HepG2 (cell line): ENCODE data around the gene PLPPR3. TPM values are rescaled to one million over a fixed set of nuclear protein-coding genes. Genes with fewer than 3 reads are reported as not detected.
A peak's percentile ranks its signal among the peaks of the same experiment; 100 is the strongest.

Source experiments
- ATF1 ChIP-seq: IDR thresholded peaks from 2 replicates; pipeline ENCODE4 v1.6.1; 2016; ENCODE audit warnings: mild to moderate bottlenecking, control low read depth
- CAMTA2 ChIP-seq: sonication (generic); formaldehyde crosslinking; IDR thresholded peaks from 2 replicates; pipeline ENCODE4 v1.4.0; 2020; ENCODE audit warnings: mild to moderate bottlenecking, missing genetic modification reagents, borderline replicate concordance
- CREM ChIP-seq, 2 experiments: sonication (generic) in 1 of 2; formaldehyde crosslinking in 1 of 2; IDR thresholded peaks; 2 replicates each; pipeline versions ENCODE4 v1.4.0 to v1.6.1; 2016 to 2020; ENCODE audit warnings: antibody characterized with exemption in 1 of 2, mild to moderate bottlenecking in 1 of 2, missing genetic modification reagents in 1 of 2
- FOXJ3 ChIP-seq: sonication (generic); formaldehyde crosslinking; IDR thresholded peaks from 2 replicates; pipeline ENCODE4 v1.4.0; 2020; ENCODE audit warnings: missing genetic modification reagents, mild to moderate bottlenecking, borderline replicate concordance
- MNT ChIP-seq: fragments of 450-650 bp; IDR thresholded peaks from 2 replicates; pipeline ENCODE4 v1.6.1; 2016
- POGK ChIP-seq: sonication (generic); formaldehyde crosslinking; conservative IDR thresholded peaks from 2 replicates; pipeline ENCODE4 v1.8.0; 2022; ENCODE audit warnings: mild to moderate bottlenecking, moderate library complexity, missing genetic modification reagents
- RAD51 ChIP-seq: fragments of 450-650 bp; IDR thresholded peaks from 2 replicates; pipeline ENCODE4 v1.6.1; 2016; ENCODE audit warnings: borderline replicate concordance
- TFDP1 ChIP-seq: IDR thresholded peaks from 2 replicates; pipeline ENCODE4 v1.6.1; 2016; ENCODE audit warnings: missing compliant biosample characterization, missing genetic modification reagents, borderline replicate concordance
- ZBED4 ChIP-seq: sonication (generic); formaldehyde crosslinking; IDR thresholded peaks from 2 replicates; pipeline ENCODE4 v1.4.0; 2020; ENCODE audit warnings: missing genetic modification reagents, borderline replicate concordance
- ZBTB1 ChIP-seq: sonication (generic); formaldehyde crosslinking; IDR thresholded peaks from 2 replicates; pipeline ENCODE4 v1.4.0; 2020; ENCODE audit warnings: missing genetic modification reagents, borderline replicate concordance
- ZEB1 ChIP-seq: IDR thresholded peaks from 2 replicates; pipeline ENCODE4 v1.6.1; 2012; ENCODE audit warnings: mild to moderate bottlenecking, low read depth, inconsistent platforms; ENCODE audit not compliant: insufficient replicate concordance
- ZFP36L1 ChIP-seq: sonication (generic); formaldehyde crosslinking; IDR thresholded peaks from 2 replicates; pipeline ENCODE4 v1.8.0; 2022; ENCODE audit warnings: mild to moderate bottlenecking, missing genetic modification reagents, moderate library complexity
- ZGPAT ChIP-seq: IDR thresholded peaks from 2 replicates; pipeline ENCODE4 v1.6.1; 2016; ENCODE audit warnings: mild to moderate bottlenecking
- ZIK1 ChIP-seq: sonication (generic); formaldehyde crosslinking; IDR thresholded peaks from 2 replicates; pipeline ENCODE4 v1.5.0; 2020; ENCODE audit warnings: mild to moderate bottlenecking, low read depth, missing genetic modification reagents, borderline replicate concordance
- ZKSCAN5 ChIP-seq: sonication (generic); formaldehyde crosslinking; IDR thresholded peaks from 2 replicates; pipeline ENCODE4 v1.5.1; 2020; ENCODE audit warnings: mild to moderate bottlenecking, missing genetic modification reagents
- ZNF749 ChIP-seq: sonication (generic); formaldehyde crosslinking; IDR thresholded peaks from 2 replicates; pipeline ENCODE4 v1.8.0; 2022; ENCODE audit warnings: mild to moderate bottlenecking, missing genetic modification reagents, moderate library complexity, borderline replicate concordance
- ZNF780A ChIP-seq: sonication (generic); formaldehyde crosslinking; IDR thresholded peaks from 2 replicates; pipeline ENCODE4 v1.8.0; 2022; ENCODE audit warnings: mild to moderate bottlenecking, missing genetic modification reagents, moderate library complexity
- polyA plus RNA-seq, 8 experiments: library from polyadenylated mRNA; depleted of rRNA in 3 of 8; stranded (reverse) in 7 of 8; unstranded in 1 of 8; fragments of >200 nt; fragmentation: Illumina TruSeq in 4 of 8; extraction: Trizol in 4 of 8; gene quantifications; 2 replicates each; pipeline versions ENCODE4 v1.2.1 to v1.2.3, GENCODE V29; 2011 to 2016; ENCODE audit warnings: low read depth in 4 of 8, missing spikeins in 1 of 8, mixed read lengths in 1 of 8; ENCODE audit not compliant: insufficient read depth in 1 of 8
- total RNA-seq, 5 experiments: library from RNA; depleted of rRNA; stranded (reverse); fragments of >200 nt; fragmentation: Illumina TruSeq; extraction: Trizol; gene quantifications; 2 replicates each; pipeline ENCODE4 v1.2.3, GENCODE V29; 2016; ENCODE audit warnings: low read depth in 1 of 5

Gene PLPPR3
- total and polyA plus RNA-seq, 2 of the 13 experiments (the other 11 are each of a cell fraction or from before 2014, with no cell fraction given) = 0.07 to 0.16 TPM

- TF ChIP-seq ZBED4 (CRISPR knock-in tag) (peak; percentile 50; the same call in 1 of the 2 replicates), TFDP1 (peak; percentile 94), ZIK1 (peak; percentile 33; the same call in 1 of the 2 replicates), ZNF780A (CRISPR knock-in tag) (no peak; the same call in 1 of the 2 replicates), FOXJ3 (CRISPR knock-in tag) (no peak), CAMTA2 (no peak), ZGPAT (peak; percentile 92), ZFP36L1 (CRISPR knock-in tag) (peak; percentile 68; the same call in 1 of the 2 replicates), ATF1 (CRISPR knock-in tag) (peak; percentile 83), RAD51 (peak; percentile 99), ZBTB1 (CRISPR knock-in tag) (no peak), CREM (IDR thresholded peaks at IDR 0.05) (peak; percentile 92), CREM (CRISPR knock-in tag; IDR thresholded peaks at IDR 0.05) (no peak), POGK (CRISPR knock-in tag) (0 out of 2 replicates have a peak, but pooled peaks have one; percentile 31), MNT (peak; percentile 87), ZEB1 (no peak), ZNF749 (CRISPR knock-in tag) (peak; percentile 92), ZKSCAN5 (CRISPR knock-in tag) (no peak)
Observed at GRCh38 chr19:796692-797527, 24.8 kb downstream of the PLPPR3 start, which contains the start of gene PTBP1 (continued).
